HEK293 (cell line): ENCODE measurements around the gene ATP5PO.

Source experiments
- ZNF133 ChIP-seq: fragments of 450-650 bp; formaldehyde crosslinking; IDR thresholded peaks from 2 replicates; pipeline ENCODE4 v1.5.1; 2016; ENCODE audit warnings: missing biosample characterization, missing genetic modification characterization
- ZNF174 ChIP-seq: fragments of 450-650 bp; formaldehyde crosslinking; IDR thresholded peaks from 2 replicates; pipeline ENCODE4 v1.5.0; 2017; ENCODE audit warnings: missing biosample characterization, mild to moderate bottlenecking, missing genetic modification characterization
- ZNF274 ChIP-seq, 2 experiments: fragments of 200-500 bp in 1 of 2; fragments of 450-650 bp in 1 of 2; sonication (Bioruptor generic) in 1 of 2; formaldehyde crosslinking in 1 of 2; IDR thresholded peaks; 2 replicates each; pipeline versions ENCODE4 v1.5.1 to v1.6.1; 2014 to 2016; ENCODE audit warnings: borderline replicate concordance in 1 of 2, inconsistent platforms in 1 of 2, low read length in 1 of 2, missing biosample characterization in 1 of 2, missing genetic modification characterization in 1 of 2
- ZNF354C ChIP-seq: fragments of 450-650 bp; formaldehyde crosslinking; IDR thresholded peaks from 2 replicates; pipeline ENCODE4 v1.5.1; 2016; ENCODE audit warnings: missing biosample characterization, missing genetic modification characterization, low read depth, borderline replicate concordance
- ZNF629 ChIP-seq: fragments of 450-650 bp; formaldehyde crosslinking; IDR thresholded peaks from 2 replicates; pipeline ENCODE4 v1.5.1; 2017; ENCODE audit warnings: missing biosample characterization, missing genetic modification characterization
- ZNF660 ChIP-seq: fragments of 450-650 bp; IDR thresholded peaks from 2 replicates; pipeline ENCODE4 v1.5.1; 2018; ENCODE audit warnings: missing biosample characterization, mild to moderate bottlenecking, missing genetic modification characterization
- TF ChIP-seq, protein P1 (sequence below): fragments of 450-650 bp; formaldehyde crosslinking; IDR thresholded peaks from 2 replicates; pipeline ENCODE4 v1.5.1; 2016; ENCODE audit warnings: missing biosample characterization, missing genetic modification characterization
- TF ChIP-seq, protein P2 (sequence below): fragments of 450-650 bp; formaldehyde crosslinking; IDR thresholded peaks from 2 replicates; pipeline ENCODE4 v1.5.1; 2017; ENCODE audit warnings: missing biosample characterization, missing genetic modification characterization
- TF ChIP-seq, protein P3 (sequence below): sonication (generic); formaldehyde crosslinking; IDR thresholded peaks from 2 replicates; pipeline ENCODE4 v1.8.1; 2022; ENCODE audit warnings: mild to moderate bottlenecking, moderate library complexity, missing genetic modification reagents
- TF ChIP-seq, protein P4 (sequence below): IDR thresholded peaks from 2 replicates; pipeline ENCODE4 v1.6.1; 2011; ENCODE audit warnings: mild to moderate bottlenecking, low read depth, low read length, borderline replicate concordance

DNA sequence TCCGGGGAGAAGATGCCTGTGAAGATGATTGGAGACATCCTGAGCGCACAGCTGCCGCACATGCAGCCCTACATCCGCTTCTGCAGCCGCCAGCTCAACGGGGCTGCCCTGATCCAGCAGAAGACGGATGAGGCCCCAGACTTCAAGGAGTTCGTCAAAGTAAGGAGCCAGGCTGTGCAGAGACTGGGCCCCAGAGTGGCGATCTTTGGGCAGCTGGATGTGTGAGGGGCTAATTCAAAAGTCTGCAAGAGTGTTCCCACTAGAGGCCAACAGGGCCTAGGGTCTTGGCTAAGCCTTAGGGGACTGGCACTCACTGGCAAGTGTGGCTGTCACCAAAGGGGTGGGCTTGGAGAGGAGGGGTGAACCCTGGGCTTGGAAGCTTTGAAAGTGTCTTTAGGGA is 50.4 kb downstream of the ATP5PO start:
- TF ChIP-seq, protein P1, sequence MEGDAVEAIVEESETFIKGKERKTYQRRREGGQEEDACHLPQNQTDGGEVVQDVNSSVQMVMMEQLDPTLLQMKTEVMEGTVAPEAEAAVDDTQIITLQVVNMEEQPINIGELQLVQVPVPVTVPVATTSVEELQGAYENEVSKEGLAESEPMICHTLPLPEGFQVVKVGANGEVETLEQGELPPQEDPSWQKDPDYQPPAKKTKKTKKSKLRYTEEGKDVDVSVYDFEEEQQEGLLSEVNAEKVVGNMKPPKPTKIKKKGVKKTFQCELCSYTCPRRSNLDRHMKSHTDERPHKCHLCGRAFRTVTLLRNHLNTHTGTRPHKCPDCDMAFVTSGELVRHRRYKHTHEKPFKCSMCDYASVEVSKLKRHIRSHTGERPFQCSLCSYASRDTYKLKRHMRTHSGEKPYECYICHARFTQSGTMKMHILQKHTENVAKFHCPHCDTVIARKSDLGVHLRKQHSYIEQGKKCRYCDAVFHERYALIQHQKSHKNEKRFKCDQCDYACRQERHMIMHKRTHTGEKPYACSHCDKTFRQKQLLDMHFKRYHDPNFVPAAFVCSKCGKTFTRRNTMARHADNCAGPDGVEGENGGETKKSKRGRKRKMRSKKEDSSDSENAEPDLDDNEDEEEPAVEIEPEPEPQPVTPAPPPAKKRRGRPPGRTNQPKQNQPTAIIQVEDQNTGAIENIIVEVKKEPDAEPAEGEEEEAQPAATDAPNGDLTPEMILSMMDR (tag by site-specific recombination) = no peak
- TF ChIP-seq ZNF629 (tag by site-specific recombination) (no peak), ZNF274 (IDR thresholded peaks at IDR 0.05; ENCODE audit: low read length) (no peak), ZNF274 (tag by site-specific recombination; IDR thresholded peaks at IDR 0.05; ENCODE audit: borderline replicate concordance) (no peak), ZNF354C (tag by site-specific recombination) (no peak), ZNF660 (tag by site-specific recombination) (no peak), ZNF174 (tag by site-specific recombination) (no peak), ZNF133 (no peak)
- TF ChIP-seq, protein P2, sequence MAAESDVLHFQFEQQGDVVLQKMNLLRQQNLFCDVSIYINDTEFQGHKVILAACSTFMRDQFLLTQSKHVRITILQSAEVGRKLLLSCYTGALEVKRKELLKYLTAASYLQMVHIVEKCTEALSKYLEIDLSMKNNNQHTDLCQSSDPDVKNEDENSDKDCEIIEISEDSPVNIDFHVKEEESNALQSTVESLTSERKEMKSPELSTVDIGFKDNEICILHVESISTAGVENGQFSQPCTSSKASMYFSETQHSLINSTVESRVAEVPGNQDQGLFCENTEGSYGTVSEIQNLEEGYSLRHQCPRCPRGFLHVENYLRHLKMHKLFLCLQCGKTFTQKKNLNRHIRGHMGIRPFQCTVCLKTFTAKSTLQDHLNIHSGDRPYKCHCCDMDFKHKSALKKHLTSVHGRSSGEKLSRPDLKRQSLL (tag by site-specific recombination) = no peak
- TF ChIP-seq, protein P3, sequence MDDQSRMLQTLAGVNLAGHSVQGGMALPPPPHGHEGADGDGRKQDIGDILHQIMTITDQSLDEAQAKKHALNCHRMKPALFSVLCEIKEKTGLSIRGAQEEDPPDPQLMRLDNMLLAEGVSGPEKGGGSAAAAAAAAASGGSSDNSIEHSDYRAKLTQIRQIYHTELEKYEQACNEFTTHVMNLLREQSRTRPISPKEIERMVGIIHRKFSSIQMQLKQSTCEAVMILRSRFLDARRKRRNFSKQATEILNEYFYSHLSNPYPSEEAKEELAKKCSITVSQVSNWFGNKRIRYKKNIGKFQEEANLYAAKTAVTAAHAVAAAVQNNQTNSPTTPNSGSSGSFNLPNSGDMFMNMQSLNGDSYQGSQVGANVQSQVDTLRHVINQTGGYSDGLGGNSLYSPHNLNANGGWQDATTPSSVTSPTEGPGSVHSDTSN (CRISPR knock-in tag) = no peak
- TF ChIP-seq, protein P4, sequence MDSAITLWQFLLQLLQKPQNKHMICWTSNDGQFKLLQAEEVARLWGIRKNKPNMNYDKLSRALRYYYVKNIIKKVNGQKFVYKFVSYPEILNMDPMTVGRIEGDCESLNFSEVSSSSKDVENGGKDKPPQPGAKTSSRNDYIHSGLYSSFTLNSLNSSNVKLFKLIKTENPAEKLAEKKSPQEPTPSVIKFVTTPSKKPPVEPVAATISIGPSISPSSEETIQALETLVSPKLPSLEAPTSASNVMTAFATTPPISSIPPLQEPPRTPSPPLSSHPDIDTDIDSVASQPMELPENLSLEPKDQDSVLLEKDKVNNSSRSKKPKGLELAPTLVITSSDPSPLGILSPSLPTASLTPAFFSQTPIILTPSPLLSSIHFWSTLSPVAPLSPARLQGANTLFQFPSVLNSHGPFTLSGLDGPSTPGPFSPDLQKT = no peak
